BLaER1 treated with 17β-estradiol and CSF1 and Interleukin-3, amounts not matched to agents 10 nM and 100 nM (cell line): ENCODE results near the gene PRUNE1.

Experiments
- H3K27ac ChIP-seq, 11 experiments: shearing (Covaris generic); formaldehyde crosslinking; 2 replicates each; pipeline ENCODE4 v1.8.1; 2022
- H3K27me3 ChIP-seq, 11 experiments: shearing (Covaris generic); formaldehyde crosslinking; 2 replicates each; pipeline ENCODE4 v1.8.1; 2022
- H3K36me3 ChIP-seq, 11 experiments: shearing (Covaris generic); formaldehyde crosslinking; 2 replicates each; pipeline ENCODE4 v1.8.1; 2022
- H3K4me1 ChIP-seq, 10 experiments: shearing (Covaris generic); formaldehyde crosslinking; 2 replicates each; pipeline ENCODE4 v1.8.1; 2022
- H3K4me2 ChIP-seq, 11 experiments: shearing (Covaris generic); formaldehyde crosslinking; 2 replicates each; pipeline ENCODE4 v1.8.1; 2022
- H3K4me3 ChIP-seq, 10 experiments: shearing (Covaris generic); formaldehyde crosslinking; 2 replicates each; pipeline ENCODE4 v1.8.1; 2022
- H3K9ac ChIP-seq, 11 experiments: shearing (Covaris generic); formaldehyde crosslinking; 2 replicates each; pipeline ENCODE4 v1.8.1; 2022
- H3K9me3 ChIP-seq, 11 experiments: shearing (Covaris generic); formaldehyde crosslinking; replicated peaks in 1 of 11; 2 replicates each; pipeline ENCODE4 v1.8.1; 2022
- H4K20me1 ChIP-seq, 11 experiments: shearing (Covaris generic); formaldehyde crosslinking; 2 replicates each; pipeline ENCODE4 v1.8.1; 2022
- Cebpa-rat ChIP-seq, 11 experiments: shearing (Covaris generic); IDR thresholded peaks; 2 replicates each; pipeline ENCODE4 v1.8.1; 2022

PRUNE1 gene

GRCh38 chr1:150985179-150985825, 22.9 kb upstream of the PRUNE1 start:
- Histone ChIP-seq H3K36me3 (no peaks in the 10 kb centered on the region), H3K4me2 (no peak overlapping the region), H3K9ac (no peak overlapping the region), H3K4me1 (peaks cover 17 to 28% (median 23%) of the 10 kb centered on the region in 10 experiments; a peak in 19 of 20 replicates), H3K27me3 (no peaks in the 10 kb centered on the region), H3K27ac (no peak overlapping the region), H3K4me3 (no peak overlapping the region), H4K20me1 (no peaks in the 10 kb centered on the region), H3K9me3 (no peaks in the 10 kb centered on the region)
- TF ChIP-seq Cebpa-rat (IDR thresholded peaks at IDR 0.05), result no peak

- H3K4me2 ChIP-seq, result no peak overlapping the region
- no peaks in the 10 kb centered on the region for H3K9me3 ChIP-seq
- H3K9ac ChIP-seq, result no peak overlapping the region
- H3K27ac ChIP-seq, result no peak overlapping the region
- no peak overlapping the region for H3K4me3 ChIP-seq
- no peak for TF ChIP-seq Cebpa-rat (IDR thresholded peaks at IDR 0.05)
- no peaks in the 10 kb centered on the region for H3K36me3 ChIP-seq
- no peaks in the 10 kb centered on the region for H4K20me1 ChIP-seq
- H3K27me3 ChIP-seq, result no peaks in the 10 kb centered on the region
- H3K4me1 ChIP-seq, result peaks cover 0 to 4% (median under 1%) of the 10 kb centered on the region in 10 experiments; a peak in 5 of 20 replicates
Observed at GRCh38 chr1:150987924-150988323, 20.3 kb upstream of the PRUNE1 start.

- Histone ChIP-seq H3K9ac (no peak overlapping the region), H3K4me3 (no peak overlapping the region), H3K4me2 (no peak overlapping the region), H3K27me3 (no peaks in the 10 kb centered on the region), H3K4me1 (peaks cover 0 to 8% (median 4%) of the 10 kb centered on the region in 10 experiments; a peak in 7 of 20 replicates), H3K36me3 (peaks cover 8 to 19% (median 12%) of the 10 kb centered on the region in 11 experiments; a peak in 19 of 22 replicates), H4K20me1 (0 out of 22 replicates have a peak, but pooled peaks cover 0 to 3% (median 0%) of the 10 kb centered on the region in 11 experiments), H3K27ac (no peak overlapping the region), H3K9me3 (no peaks in the 10 kb centered on the region)
- TF ChIP-seq Cebpa-rat (IDR thresholded peaks at IDR 0.05), result no peak
Observed at GRCh38 chr1:150992626-150993025, 15.6 kb upstream of the PRUNE1 start.

GRCh38 chr1:150994248-150994647, 14.0 kb upstream of the PRUNE1 start:
- no peak overlapping the region for H3K4me3 ChIP-seq
- H3K9me3 ChIP-seq, result no peaks in the 10 kb centered on the region
- no peaks in the 10 kb centered on the region for H3K27me3 ChIP-seq
- no peak overlapping the region for H3K4me2 ChIP-seq
- H3K27ac ChIP-seq, result no peak overlapping the region
- no peak for TF ChIP-seq Cebpa-rat (IDR thresholded peaks at IDR 0.05)
- H3K4me1 ChIP-seq, result peaks cover 5 to 15% (median 10%) of the 10 kb centered on the region in 10 experiments
- H3K9ac ChIP-seq, result no peak overlapping the region
- H3K36me3 ChIP-seq, result peaks cover 14 to 34% (median 27%) of the 10 kb centered on the region in 11 experiments; a peak in 21 of 22 replicates
- 0 out of 22 replicates have a peak, but pooled peaks cover 0 to 6% (median 0%) of the 10 kb centered on the region in 11 experiments for H4K20me1 ChIP-seq

GRCh38 chr1:150995460-150995859, 12.8 kb upstream of the PRUNE1 start:
- peak overlapping the region in 6 of 11 experiments; percentile 1 to 41 (median 28); a peak in 6 of 22 replicates for H3K9ac ChIP-seq
- H3K4me2 ChIP-seq, result peak overlapping the region in 7 of 11 experiments; percentile 8 to 44 (median 23); a peak in 5 of 22 replicates
- H3K36me3 ChIP-seq, result peaks cover 14 to 46% (median 36%) of the 10 kb centered on the region in 11 experiments; a peak in 21 of 22 replicates
- H3K27me3 ChIP-seq, result no peaks in the 10 kb centered on the region
- peaks cover 12 to 27% (median 21%) of the 10 kb centered on the region in 10 experiments for H3K4me1 ChIP-seq
- peak overlapping the region in 6 of 11 experiments; percentile 18 to 45 (median 34); a peak in 8 of 22 replicates for H3K27ac ChIP-seq
- 0 out of 22 replicates have a peak, but pooled peaks cover 0 to 6% (median 0%) of the 10 kb centered on the region in 11 experiments for H4K20me1 ChIP-seq
- no peaks in the 10 kb centered on the region for H3K9me3 ChIP-seq
- H3K4me3 ChIP-seq, result no peak overlapping the region
- no peak for TF ChIP-seq Cebpa-rat (IDR thresholded peaks at IDR 0.05)

- Histone ChIP-seq H4K20me1 (0 out of 22 replicates have a peak, but pooled peaks cover 0 to 6% (median 0%) of the 10 kb centered on the region in 11 experiments), H3K36me3 (peaks cover 17 to 50% (median 36%) of the 10 kb centered on the region in 11 experiments; a peak in 21 of 22 replicates), H3K9me3 (no peaks in the 10 kb centered on the region), H3K27me3 (no peaks in the 10 kb centered on the region), H3K4me1 (peaks cover 12 to 32% (median 23%) of the 10 kb centered on the region in 10 experiments), H3K4me2 (peak overlapping the region in 7 of 11 experiments; percentile 8 to 44 (median 23); a peak in 5 of 22 replicates), H3K27ac (peak overlapping the region in 6 of 11 experiments; percentile 18 to 45 (median 34); a peak in 8 of 22 replicates), H3K4me3 (no peak overlapping the region), H3K9ac (peak overlapping the region in 6 of 11 experiments; percentile 1 to 41 (median 28); a peak in 6 of 22 replicates)
- TF ChIP-seq Cebpa-rat (IDR thresholded peaks at IDR 0.05), result no peak
Observed at GRCh38 chr1:150995896-150996295, 12.4 kb upstream of the PRUNE1 start.

GRCh38 chr1:150997126-150997872, 10.9 kb upstream of the PRUNE1 start:
- TF ChIP-seq Cebpa-rat (IDR thresholded peaks at IDR 0.05), result no peak
- H4K20me1 ChIP-seq, result peaks cover 0 to 8% (median 0%) of the 10 kb centered on the region in 11 experiments; a peak in 2 of 22 replicates

GRCh38 chr1:150997949-150998348, 10.3 kb upstream of the PRUNE1 start:
- Histone ChIP-seq H4K20me1 (peaks cover 0 to 10% (median 0%) of the 10 kb centered on the region in 11 experiments; a peak in 2 of 22 replicates), H3K27ac (peak overlapping the region in 1 of 11 experiments; percentile 67; a peak in 1 of 22 replicates), H3K4me1 (peaks cover 22 to 52% (median 44%) of the 10 kb centered on the region in 10 experiments), H3K27me3 (no peaks in the 10 kb centered on the region), H3K4me3 (no peak overlapping the region), H3K4me2 (no peak overlapping the region), H3K36me3 (peaks cover 25 to 66% (median 42%) of the 10 kb centered on the region in 11 experiments), H3K9ac (no peak overlapping the region), H3K9me3 (no peaks in the 10 kb centered on the region)
- TF ChIP-seq Cebpa-rat (IDR thresholded peaks at IDR 0.05), result no peak

More at GRCh38 chr1:150997126-150997872, 10.9 kb upstream of the PRUNE1 start:
- Histone ChIP-seq H3K27ac (peak overlapping the region in 1 of 11 experiments; percentile 12; a peak in 1 of 22 replicates), H3K36me3 (peaks cover 25 to 61% (median 42%) of the 10 kb centered on the region in 11 experiments), H3K4me3 (no peak overlapping the region), H3K4me1 (peaks cover 15 to 46% (median 37%) of the 10 kb centered on the region in 10 experiments), H3K9ac (no peak overlapping the region), H3K4me2 (no peak overlapping the region), H3K9me3 (no peaks in the 10 kb centered on the region), H3K27me3 (no peaks in the 10 kb centered on the region)
